ENCODE results near the gene CHD2.

CHD2 gene

DNA sequence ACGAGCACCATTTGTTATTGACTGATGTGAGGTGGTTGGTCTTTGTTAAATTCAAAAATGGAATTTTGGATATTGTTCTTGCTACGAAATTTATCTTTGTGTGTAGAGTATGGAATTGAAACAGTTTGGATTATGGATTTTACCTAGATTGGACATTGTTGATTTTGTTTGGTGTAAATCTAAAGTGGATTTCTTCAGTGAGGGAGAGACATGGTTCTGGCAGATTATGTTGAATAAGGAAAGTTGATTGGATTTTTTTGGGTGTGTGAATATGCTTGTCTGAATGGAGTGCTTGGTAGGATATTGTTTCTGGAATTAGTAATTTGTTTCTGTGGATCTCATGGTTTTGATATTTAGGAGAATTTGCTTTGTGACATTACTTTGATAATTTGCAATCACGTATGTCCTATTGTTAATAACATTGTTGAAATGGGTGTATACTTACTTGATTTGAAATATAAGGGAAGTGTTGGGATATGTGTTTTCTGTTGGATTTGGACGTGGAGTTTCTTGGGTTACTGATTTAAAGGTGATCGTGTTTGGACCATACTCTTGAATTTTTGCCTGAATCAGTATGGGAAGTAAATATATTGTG is 1.0 kb upstream of the CHD2 start:
- H4K20me1 ChIP-seq (ENCODE audit: insufficient read depth, low read length, poor library complexity, severe bottlenecking): peaks cover 80% of the 10 kb centered on the region
- peak overlapping the region; percentile 95 for H3K4me2 ChIP-seq (ENCODE audit: low read depth, low read length, poor library complexity, severe bottlenecking)
- peaks cover 6% of the 10 kb centered on the region for H3K27me3 ChIP-seq (ENCODE audit: insufficient read depth, low read length, poor library complexity, severe bottlenecking)
- peaks cover 53% of the 10 kb centered on the region for H3K4me1 ChIP-seq (ENCODE audit: insufficient read depth, low read length, poor library complexity, severe bottlenecking)
- no peak for TF ChIP-seq EZH2phosphoT487 (IDR thresholded peaks at IDR 0.05; ENCODE audit: borderline replicate concordance)
- TF ChIP-seq, protein P1, sequence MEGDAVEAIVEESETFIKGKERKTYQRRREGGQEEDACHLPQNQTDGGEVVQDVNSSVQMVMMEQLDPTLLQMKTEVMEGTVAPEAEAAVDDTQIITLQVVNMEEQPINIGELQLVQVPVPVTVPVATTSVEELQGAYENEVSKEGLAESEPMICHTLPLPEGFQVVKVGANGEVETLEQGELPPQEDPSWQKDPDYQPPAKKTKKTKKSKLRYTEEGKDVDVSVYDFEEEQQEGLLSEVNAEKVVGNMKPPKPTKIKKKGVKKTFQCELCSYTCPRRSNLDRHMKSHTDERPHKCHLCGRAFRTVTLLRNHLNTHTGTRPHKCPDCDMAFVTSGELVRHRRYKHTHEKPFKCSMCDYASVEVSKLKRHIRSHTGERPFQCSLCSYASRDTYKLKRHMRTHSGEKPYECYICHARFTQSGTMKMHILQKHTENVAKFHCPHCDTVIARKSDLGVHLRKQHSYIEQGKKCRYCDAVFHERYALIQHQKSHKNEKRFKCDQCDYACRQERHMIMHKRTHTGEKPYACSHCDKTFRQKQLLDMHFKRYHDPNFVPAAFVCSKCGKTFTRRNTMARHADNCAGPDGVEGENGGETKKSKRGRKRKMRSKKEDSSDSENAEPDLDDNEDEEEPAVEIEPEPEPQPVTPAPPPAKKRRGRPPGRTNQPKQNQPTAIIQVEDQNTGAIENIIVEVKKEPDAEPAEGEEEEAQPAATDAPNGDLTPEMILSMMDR (conservative IDR thresholded peaks at IDR 0.05; ENCODE audit: low read length): no peak
- no peaks in the 10 kb centered on the region for H3K9me3 ChIP-seq (ENCODE audit: insufficient read depth, low read depth, low read length)
- H3K9ac ChIP-seq (ENCODE audit: low read depth, low read length, poor library complexity, severe bottlenecking): no peak overlapping the region
- peaks cover 95% of the 10 kb centered on the region for H3K79me2 ChIP-seq (ENCODE audit: insufficient read depth, low read length)
- peaks cover 13% of the 10 kb centered on the region for H3F3A ChIP-seq (ENCODE audit: low read depth)
- H2AFZ ChIP-seq (ENCODE audit: low read length): no peak overlapping the region
- H3K9me2 ChIP-seq (replicated peaks; ENCODE audit: low read depth, low read length): no peaks in the 10 kb centered on the region
- H3K4me3 ChIP-seq (ENCODE audit: low read length, poor library complexity, severe bottlenecking): peak overlapping the region; percentile 92
- H3K36me3 ChIP-seq (ENCODE audit: insufficient read depth, low read length): peaks cover 68% of the 10 kb centered on the region

DNA sequence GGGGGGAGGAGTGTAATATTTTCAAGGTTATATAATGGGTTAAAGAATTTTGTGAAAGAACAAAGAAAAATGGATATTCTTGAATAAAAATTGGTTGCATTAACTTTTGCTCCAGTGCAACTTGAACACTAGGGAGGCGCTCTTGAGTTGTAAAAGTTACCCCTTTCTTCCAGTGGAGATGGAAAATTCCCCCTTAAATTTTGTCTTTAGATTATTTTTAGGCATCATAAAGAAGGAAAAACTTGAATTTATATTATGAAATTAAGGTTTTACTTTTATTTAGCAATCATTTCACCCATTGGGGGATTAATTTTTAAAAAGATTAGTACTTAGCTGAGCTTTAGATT is 550 bp upstream of the CHD2 start:
- peaks cover 48% of the 10 kb centered on the region for H3K4me1 ChIP-seq (ENCODE audit: insufficient read depth, low read length, poor library complexity, severe bottlenecking)
- H3K9ac ChIP-seq (ENCODE audit: low read depth, low read length, poor library complexity, severe bottlenecking): peak overlapping the region; percentile 99
- H3K9me2 ChIP-seq (replicated peaks; ENCODE audit: low read depth, low read length): no peaks in the 10 kb centered on the region
- peaks cover 94% of the 10 kb centered on the region for H3K79me2 ChIP-seq (ENCODE audit: insufficient read depth, low read length)
- H3K9me3 ChIP-seq (ENCODE audit: insufficient read depth, low read depth, low read length): no peaks in the 10 kb centered on the region
- H4K20me1 ChIP-seq (ENCODE audit: insufficient read depth, low read length, poor library complexity, severe bottlenecking): peaks cover 77% of the 10 kb centered on the region
- H3K4me2 ChIP-seq (ENCODE audit: low read depth, low read length, poor library complexity, severe bottlenecking): peak overlapping the region; percentile 95
- no peak overlapping the region for H2AFZ ChIP-seq (ENCODE audit: low read length)
- H3K4me3 ChIP-seq (ENCODE audit: low read length, poor library complexity, severe bottlenecking): peak overlapping the region; percentile 92
- H3K36me3 ChIP-seq (ENCODE audit: insufficient read depth, low read length): peaks cover 63% of the 10 kb centered on the region
- H3F3A ChIP-seq (ENCODE audit: low read depth): peaks cover 13% of the 10 kb centered on the region
- TF ChIP-seq, protein P1 (conservative IDR thresholded peaks at IDR 0.05; ENCODE audit: low read length): peak; percentile 70
- TF ChIP-seq EZH2phosphoT487 (IDR thresholded peaks at IDR 0.05; ENCODE audit: borderline replicate concordance): no peak
- peaks cover 6% of the 10 kb centered on the region for H3K27me3 ChIP-seq (ENCODE audit: insufficient read depth, low read length, poor library complexity, severe bottlenecking)

GRCh38 chr15:92900731-92901071 is 577 bp downstream of the CHD2 start:
- peak overlapping the region; percentile 95 for H3K4me2 ChIP-seq (ENCODE audit: low read depth, low read length, poor library complexity, severe bottlenecking)
- peaks cover 13% of the 10 kb centered on the region for H3F3A ChIP-seq (ENCODE audit: low read depth)

More at GRCh38 chr15:92900731-92901071, 577 bp downstream of the CHD2 start:
- Histone ChIP-seq H3K9me3 (ENCODE audit: insufficient read depth, low read depth, low read length) (no peaks in the 10 kb centered on the region), H3K4me3 (ENCODE audit: low read length, poor library complexity, severe bottlenecking) (peak overlapping the region; percentile 92), H4K20me1 (ENCODE audit: insufficient read depth, low read length, poor library complexity, severe bottlenecking) (peaks cover 77% of the 10 kb centered on the region), H3K4me1 (ENCODE audit: insufficient read depth, low read length, poor library complexity, severe bottlenecking) (peaks cover 47% of the 10 kb centered on the region), H2AFZ (ENCODE audit: low read length) (no peak overlapping the region), H3K36me3 (ENCODE audit: insufficient read depth, low read length) (peaks cover 52% of the 10 kb centered on the region), H3K9ac (ENCODE audit: low read depth, low read length, poor library complexity, severe bottlenecking) (peak overlapping the region; percentile 99), H3K9me2 (replicated peaks; ENCODE audit: low read depth, low read length) (no peaks in the 10 kb centered on the region), H3K79me2 (ENCODE audit: insufficient read depth, low read length) (peaks cover 94% of the 10 kb centered on the region), H3K27me3 (ENCODE audit: insufficient read depth, low read length, poor library complexity, severe bottlenecking) (peaks cover 6% of the 10 kb centered on the region)
- TF ChIP-seq, protein P1 (conservative IDR thresholded peaks at IDR 0.05; ENCODE audit: low read length): no peak
- no peak for TF ChIP-seq EZH2phosphoT487 (IDR thresholded peaks at IDR 0.05; ENCODE audit: borderline replicate concordance)

Data from Loucy (cell line).